GM21390 (cell line): ENCODE data around the gene NFIC.
"Not testable (repeated sequence)": the region's sequence is repeated elsewhere in the genome, so short reads cannot be mapped to it uniquely, and the experiment has no call there.

ENCODE experiments used
- ATAC-seq: cut with Tn5 transposase; IDR thresholded peaks from one replicate; pipeline ENCODE4 v1.9.1; 2021; ENCODE audit not compliant: unreplicated experiment

NFIC gene

DNA sequence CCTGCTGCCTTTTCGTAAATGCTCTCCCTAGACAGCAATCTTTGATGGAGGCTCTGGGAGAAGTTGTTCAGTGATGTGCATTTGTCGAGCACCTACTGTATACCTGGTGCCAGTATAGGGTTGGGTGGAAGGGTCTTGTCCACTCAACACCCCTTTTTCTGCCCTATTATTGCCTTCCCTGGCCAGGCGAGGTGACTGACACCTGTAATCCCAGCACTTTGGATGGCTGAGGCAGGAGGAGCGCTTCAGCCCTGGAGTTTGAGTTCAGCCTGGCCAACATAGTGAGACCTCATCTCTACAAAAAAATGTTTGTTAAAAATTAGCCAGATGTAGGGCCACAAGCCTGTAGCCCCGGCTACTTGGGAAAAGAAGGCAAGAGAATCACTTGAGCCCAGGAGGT lies 49.3 kb downstream of the NFIC start:
- no peak for ATAC-seq

DNA sequence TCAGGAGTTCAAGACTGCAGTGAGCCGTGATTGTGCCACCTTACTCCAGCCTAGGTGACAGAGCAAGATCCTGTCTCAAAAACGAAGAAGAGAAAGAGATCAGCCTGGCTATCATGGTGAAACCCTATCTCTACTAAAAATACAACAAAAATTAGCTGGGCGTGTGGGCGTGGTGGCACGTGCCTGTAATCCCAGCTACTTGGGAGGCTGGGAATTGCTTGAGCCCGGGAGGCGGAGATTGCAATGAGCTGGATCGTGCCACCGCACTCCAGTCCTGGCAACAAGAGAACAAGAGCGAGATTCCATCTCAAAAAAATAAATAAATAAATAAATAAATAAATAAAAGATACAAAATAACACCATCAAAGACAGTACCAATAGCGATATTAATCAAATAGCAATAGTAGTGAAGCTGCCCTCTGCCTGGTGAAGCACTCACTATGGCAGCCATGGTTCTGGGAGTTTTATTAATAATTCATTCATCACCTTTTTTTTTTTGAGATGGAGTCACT lies 53.9 kb downstream of the NFIC start:
- ATAC-seq = no peak

DNA sequence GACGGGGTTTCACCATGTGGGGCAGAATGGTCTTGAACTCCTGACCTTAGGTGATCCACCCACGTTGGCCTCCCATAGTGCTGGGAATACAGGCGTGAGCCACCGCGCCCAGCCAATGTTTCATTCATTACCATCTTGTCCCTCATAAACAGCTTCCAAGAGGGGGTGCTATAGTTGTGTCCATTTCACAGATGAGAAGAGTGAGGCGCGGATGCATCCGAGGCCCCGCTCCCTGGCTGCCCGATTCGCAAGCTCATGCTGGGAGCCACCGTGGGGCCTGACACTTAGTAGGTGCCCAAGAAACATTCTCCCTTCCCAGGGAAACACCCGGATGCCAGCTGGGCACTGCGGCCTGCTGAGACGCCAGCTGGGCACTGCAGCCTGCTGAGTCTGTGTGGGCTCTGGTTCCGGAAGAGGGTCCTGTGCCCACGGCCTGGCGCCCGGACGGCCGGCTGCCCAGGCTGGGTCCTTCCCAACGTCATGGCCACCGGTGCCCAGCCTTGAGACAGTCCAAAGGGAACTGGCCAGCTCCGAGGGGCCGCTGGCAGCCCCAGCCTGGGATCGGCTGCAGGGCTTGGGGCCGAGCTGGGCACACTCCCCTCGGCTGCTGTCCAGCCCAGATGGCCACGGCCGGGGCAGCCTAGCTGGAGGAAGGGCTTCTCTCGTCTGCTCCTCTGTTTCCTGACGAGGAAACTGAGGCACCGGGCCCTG lies 54.7 kb downstream of the NFIC start:
- ATAC-seq = no peak

DNA sequence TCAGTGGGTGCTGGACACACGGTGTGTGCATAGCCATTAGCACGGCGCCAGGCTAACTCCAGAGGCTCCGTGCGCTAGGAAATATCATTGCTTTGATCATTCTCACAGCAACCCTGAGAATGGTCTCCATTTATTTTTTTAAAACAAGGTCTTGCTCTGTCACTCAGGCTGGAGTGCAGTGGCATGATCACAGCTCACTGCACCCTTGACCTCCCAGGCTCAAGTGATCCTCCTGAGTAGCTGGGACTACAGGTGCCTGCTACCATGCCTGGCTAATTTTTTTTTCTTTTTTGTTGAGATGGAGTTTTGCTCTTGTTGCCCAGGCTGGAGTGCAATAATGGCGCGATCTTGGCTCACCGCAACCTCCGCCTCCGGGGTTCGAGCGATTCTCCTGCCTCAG lies 55.3 kb downstream of the NFIC start:
- ATAC-seq = not testable (repeated sequence)

- ATAC-seq = no peak
Measured at GRCh38 chr19:3423183-3423829, 56.9 kb downstream of the NFIC start.

DNA sequence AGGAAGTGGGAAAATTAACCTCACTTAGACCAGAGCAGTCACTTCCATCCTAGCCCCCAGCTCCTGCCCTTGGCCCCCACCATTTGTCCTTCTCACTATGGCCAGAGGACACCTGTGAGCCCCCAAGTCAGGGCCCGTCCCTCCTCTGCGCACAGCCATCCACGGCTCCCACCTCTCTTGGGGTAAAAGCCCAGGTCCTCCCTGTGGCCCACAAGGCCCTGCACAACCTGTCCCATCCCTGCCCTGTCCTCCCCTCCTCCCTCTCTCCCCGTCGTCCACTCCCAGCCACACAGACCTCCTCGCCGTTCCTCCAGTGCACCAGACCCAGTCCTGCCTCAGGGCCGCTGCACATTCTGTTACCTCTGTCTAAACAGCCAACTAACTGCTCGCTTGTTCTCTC lies 60.0 kb downstream of the NFIC start:
- ATAC-seq = no peak

DNA sequence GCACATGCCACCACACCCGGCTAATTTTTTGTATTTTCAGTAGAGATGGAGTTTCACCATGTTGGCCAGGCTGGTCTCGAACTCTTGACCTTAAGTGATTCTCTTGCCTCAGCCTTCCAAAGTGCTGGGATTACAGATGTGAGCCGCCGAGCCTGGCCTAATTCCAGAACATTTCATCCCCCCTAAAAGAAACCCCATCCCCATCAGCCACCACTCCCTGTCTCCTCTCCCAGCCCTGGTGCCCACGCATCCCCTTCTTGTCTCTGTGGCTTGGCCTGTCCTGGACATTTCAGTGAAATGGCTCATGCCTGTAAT lies 63.9 kb downstream of the NFIC start:
- ATAC-seq = not testable (repeated sequence)

DNA sequence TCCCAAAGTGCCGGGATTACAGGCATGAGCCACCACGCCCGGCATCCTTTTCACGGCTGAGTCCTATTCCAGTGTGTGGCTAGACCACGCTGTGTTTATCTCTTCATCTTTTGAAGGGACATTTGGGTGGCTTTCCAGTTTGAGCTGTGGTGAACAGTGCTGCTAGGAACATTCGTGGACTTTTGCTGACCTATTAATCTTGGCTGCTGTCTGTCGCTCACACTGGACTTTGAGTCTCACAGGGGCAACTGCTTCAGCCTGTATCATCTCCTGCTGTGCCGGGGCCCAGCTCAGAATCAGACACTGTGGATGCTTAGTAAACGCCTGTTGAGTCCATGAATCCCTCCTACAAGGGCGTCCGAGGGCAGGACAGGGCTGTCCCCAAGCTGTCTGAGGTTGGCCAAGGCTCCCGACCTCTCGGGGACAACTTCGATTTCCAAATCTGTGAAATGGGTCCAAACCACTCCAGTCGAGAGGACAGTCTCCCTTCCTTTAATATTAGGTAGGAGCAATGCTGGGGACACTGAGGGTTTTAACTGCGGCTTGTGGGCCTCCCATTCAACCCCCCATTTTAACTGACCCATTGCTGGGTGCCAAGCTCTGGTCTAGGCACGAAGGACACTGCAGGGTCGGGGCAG lies 65.5 kb downstream of the NFIC start:
- ATAC-seq = no peak

GRCh38 chr19:3433313-3433712 lies 66.9 kb downstream of the NFIC start:
- ATAC-seq = no peak

GRCh38 chr19:3433805-3434540 lies 67.6 kb downstream of the NFIC start:
- no peak for ATAC-seq

DNA sequence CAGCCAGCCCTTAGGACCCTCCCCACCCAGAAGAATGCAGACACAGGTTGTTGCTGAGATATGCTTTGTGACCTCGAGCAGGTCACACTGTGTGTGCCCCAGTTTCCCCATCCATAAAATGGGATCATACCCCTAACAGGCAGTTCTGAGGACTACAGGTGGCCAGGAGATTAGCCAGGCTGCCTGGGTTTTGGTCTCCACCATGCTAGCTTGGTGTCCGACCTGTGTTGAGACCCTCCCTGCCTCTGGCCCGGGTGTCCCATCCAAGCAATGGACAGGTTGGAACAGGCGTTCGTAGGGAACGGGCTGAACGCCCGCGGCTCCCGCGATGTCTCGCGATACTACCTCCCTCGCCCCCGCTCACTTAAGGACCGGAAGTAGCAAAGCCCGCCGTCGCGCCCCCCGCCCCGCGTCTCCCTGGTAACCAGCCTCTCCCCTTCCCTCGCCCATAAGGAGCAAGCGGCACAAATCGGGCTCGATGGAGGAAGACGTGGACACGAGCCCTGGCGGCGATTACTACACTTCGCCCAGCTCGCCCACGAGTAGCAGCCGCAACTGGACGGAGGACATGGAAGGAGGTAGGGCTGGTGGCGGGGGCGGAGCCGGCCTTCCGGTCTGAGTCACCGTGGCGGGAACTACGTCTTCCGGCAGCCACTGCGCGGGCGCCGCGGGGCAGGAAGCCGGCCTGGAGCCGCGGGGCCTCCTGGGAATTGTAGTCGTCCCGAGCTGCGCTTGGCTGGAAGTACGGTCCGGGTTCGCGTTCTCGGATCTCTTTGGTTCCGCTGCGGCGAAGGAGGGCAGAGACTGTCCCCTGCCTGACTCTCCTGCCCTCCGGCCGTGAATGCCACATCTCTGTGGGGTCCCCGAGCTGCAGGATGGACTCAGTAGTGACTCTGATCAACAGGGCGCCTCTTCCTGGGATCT lies 68.5 kb downstream of the NFIC start:
- ATAC-seq = peak; percentile 74

DNA sequence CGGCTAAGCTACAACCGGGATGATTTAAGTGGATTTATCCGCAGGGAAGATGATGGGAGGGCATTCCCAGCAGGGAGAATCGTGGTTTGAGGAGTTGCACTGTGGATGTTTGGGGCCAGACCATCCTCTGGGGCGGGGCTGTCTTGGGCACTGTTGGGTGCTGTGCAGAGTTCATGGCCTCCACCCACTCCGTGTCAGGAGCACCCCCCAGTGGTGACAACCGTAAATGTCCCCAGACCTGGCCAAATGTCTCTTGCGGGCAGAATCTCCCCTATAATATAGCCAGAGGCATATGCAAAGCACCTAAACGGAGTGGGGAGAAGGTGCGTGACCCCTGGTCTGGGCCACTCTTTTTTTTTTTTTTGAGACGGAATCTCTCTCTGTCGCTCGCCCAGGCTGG lies 73.7 kb downstream of the NFIC start:
- no peak for ATAC-seq

DNA sequence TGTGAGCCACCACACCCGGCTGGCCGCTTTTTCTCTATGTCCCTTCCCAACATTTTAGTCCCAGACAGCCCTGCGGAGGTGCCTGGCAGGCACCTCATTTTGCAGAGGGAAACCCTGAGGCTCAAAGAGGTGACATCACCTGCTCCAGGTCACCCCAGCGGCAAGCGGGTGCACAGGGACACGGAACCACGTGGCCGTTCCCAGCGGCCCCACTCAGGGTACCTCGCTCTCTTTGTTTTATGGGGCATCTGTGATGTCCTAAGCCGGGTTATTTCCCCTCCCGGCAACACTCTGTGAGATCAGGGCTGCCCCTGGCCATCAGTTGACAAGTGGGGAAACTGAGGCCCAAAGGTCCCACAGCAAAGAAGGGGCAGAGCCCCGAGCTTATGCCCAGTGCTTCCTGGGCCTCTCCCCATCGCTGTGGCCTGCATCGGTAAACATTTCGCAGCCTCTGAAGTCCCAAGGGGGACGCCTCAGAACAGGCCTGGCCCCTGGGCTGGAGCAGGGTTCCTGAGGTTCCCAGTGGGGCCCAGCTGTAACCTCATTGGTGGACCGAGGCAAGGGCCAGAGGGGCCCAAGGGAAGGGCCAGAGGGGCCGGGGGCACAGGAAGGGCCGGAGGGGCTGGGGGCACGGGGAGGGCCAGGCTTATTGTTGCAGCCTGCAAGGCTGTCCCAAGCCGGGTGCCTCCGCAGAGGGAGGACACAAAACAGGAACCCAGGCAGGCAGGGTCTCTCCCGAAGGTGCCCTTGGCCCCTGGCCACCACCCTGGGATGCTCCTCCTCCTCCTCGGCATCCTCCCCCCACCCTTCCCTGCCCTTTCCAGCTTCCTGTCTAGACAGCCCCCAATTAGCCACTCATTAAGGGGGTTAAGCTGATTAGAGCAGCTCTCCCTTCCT lies 75.0 kb downstream of the NFIC start:
- ATAC-seq = no peak

DNA sequence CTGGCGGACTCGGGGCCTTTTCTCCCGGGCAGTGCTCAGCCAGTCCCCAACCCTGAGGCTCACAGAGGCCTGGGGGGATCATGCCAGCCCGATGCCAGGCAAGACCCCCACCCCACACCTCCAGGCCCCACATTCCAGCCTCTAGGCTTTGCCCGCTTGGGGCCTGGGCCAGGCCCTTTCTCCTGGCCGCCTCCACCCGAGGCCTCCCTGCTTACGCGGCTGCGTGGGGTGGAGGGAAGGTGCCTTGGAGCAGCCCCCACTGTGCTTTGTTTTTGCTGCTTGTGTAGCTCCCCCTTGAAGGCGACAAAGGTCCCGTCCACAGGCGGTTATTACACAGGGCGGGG lies 75.6 kb downstream of the NFIC start:
- ATAC-seq = no peak

GRCh38 chr19:3442487-3443071 lies 76.2 kb downstream of the NFIC start:
- no peak for ATAC-seq

- no peak for ATAC-seq
Measured at GRCh38 chr19:3443840-3444694, 77.7 kb downstream of the NFIC start.

- no peak for ATAC-seq
Measured at GRCh38 chr19:3444695-3445234, 78.4 kb downstream of the NFIC start.

- not testable (repeated sequence) for ATAC-seq
Measured at GRCh38 chr19:3446657-3447056, 80.3 kb downstream of the NFIC start.
